Ovary (tissue), 3 donors: ENCODE measurements around the gene TAF11L6.
"Not testable (repeated sequence)": the region's sequence is repeated elsewhere in the genome, so short reads cannot be mapped to it uniquely, and the experiment has no call there.

Experiments
- CTCF ChIP-seq, 3 donors: fragments of 450-650 bp in 2 of 3; fragments of 200-600 bp in 1 of 3; IDR thresholded peaks; one replicate each; pipeline versions ENCODE4 v1.5.1 to v1.8.0; 2016 to 2022; ENCODE audit warnings: antibody characterized with exemption in 3 of 3, mild to moderate bottlenecking in 1 of 3
- POLR2A ChIP-seq: fragments of 450-650 bp; IDR thresholded peaks from one replicate; pipeline ENCODE4 v1.6.1; 2017; ENCODE audit warnings: antibody characterized with exemption, mild to moderate bottlenecking, moderate library complexity
- donor health status: DM: no; HTN: no; CAD: no.

- TF ChIP-seq CTCF (IDR thresholded peaks at IDR 0.05); POLR2A: not testable (repeated sequence)
Measured at GRCh38 chr5:17528369-17528768, at the start of gene TAF11L6.
